ENCODE results near the gene MAP1B. TPM values are rescaled to one million over a fixed set of nuclear protein-coding genes. Genes with fewer than 3 reads are reported as not detected.

MAP1B gene
- total and polyA plus RNA-seq, 9 of the 15 experiments (the other 6 are each of a cell fraction or from before 2014, with no cell fraction given), result 5.2 to 66.1 (median 17.3) TPM

DNA sequence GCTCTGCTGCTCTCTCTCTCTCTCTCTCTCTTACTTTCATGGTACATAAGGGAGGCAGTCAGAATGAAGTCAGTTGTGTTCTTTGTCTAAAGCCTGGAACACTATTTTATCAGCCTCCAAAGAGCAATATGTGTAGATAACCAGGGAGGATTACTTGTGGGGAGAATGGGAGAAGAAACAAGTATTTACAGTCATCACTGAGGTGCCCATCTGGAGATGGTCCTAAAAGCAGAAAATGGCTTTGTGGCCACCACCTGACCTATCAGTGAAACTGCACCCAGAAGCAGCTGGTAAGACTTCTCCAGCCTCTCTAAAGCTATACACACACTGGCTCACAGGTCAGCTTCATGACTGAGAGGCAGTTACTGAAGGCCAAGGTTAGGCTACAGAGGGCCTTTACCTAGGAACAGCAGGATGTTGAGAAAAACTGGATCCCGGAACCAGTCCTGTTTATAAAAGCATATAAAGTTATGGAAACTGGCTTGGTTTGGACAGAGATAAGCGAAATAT lies 137.6 kb downstream of the MAP1B start:
- POLR2A ChIA-PET, result interaction anchor here (1.0 to 1.7 kb wide), 3 partner anchors 8 to 10 kb away, joined by 3 to 5 read pairs (median 5); no protein-coding TSS in a partner anchor
- no peak overlapping the region for H3K4me3 ChIP-seq
- intact Hi-C loops (cut with micrococcal nuclease) (loop anchor here (2.0 to 5.0 kb wide), 2 partner anchors 62 to 108 kb away; no protein-coding TSS in a partner anchor), in situ Hi-C loops (cut with MboI) (no loop called here)
- H3K4me1 ChIP-seq (replicated peaks in 1 of 2; ENCODE audit: control insufficient read depth in 2 of 2, insufficient read depth in 2 of 2, low read length in 2 of 2), result peaks cover 18 to 54% of the 10 kb centered on the region in 2 experiments
- H3K79me2 ChIP-seq (ENCODE audit: control insufficient read depth, insufficient read depth, low read length), result peaks cover 73% of the 10 kb centered on the region
- no peaks in the 10 kb centered on the region for H4K20me1 ChIP-seq (replicated peaks; ENCODE audit: control insufficient read depth, insufficient read depth, low read length)
- DNase-seq (ENCODE audit: extremely low read depth in 1 of 4, low spot score in 3 of 4) (peak; percentile 31 to 75 (median 50)), ATAC-seq (peak; percentile 92), FAIRE-seq (peak; percentile 88)
- H3K27me3 ChIP-seq (ENCODE audit: control insufficient read depth in 2 of 2, insufficient read depth in 2 of 2, low read length in 2 of 2), result no peaks in the 10 kb centered on the region
- peak overlapping the region in 1 of 2 experiments; percentile 18; a peak in 1 of 4 replicates for H3K9ac ChIP-seq (ENCODE audit: insufficient read depth in 1 of 2, low read depth in 2 of 2, low read length in 2 of 2)
- H3K9me3 ChIP-seq (replicated peaks; ENCODE audit: control insufficient read depth, insufficient read depth, low read depth, low read length), result no peaks in the 10 kb centered on the region
- no peak overlapping the region for H3K4me2 ChIP-seq (ENCODE audit: insufficient read depth, low read length)
- CTCF ChIA-PET (ENCODE audit: low intra/inter-chr PET ratio), result interaction anchor here (0.6 to 1.2 kb wide), 2 partner anchors 92 to 107 kb away, joined by 3 to 5 read pairs; no protein-coding TSS in a partner anchor
- H2AFZ ChIP-seq (ENCODE audit: low read depth, low read length), result no peak overlapping the region
- H3K9me1 ChIP-seq (ENCODE audit: control insufficient read depth, insufficient read depth, low read length), result no peaks in the 10 kb centered on the region
- peaks cover 3% of the 10 kb centered on the region; the same call in 2 of the 3 replicates for H3K36me3 ChIP-seq (ENCODE audit: control insufficient read depth, insufficient read depth, low read length)
- 72% methylated on average over 2 of the region's 2 CpGs for WGBS (ENCODE audit: insufficient coverage, low coverage, missing lambda C conversion rate)
- no TSS peak for BruUV-seq (replicated peaks)
- H3K27ac ChIP-seq (ENCODE audit: extremely low read depth, low read depth, low read length), result peak overlapping the region; percentile 36; the same call in 1 of the 3 replicates
- TF ChIP-seq CTBP1 (IDR thresholded peaks at IDR 0.05; ENCODE audit: borderline replicate concordance), result 0 out of 2 replicates have a peak, but pooled peaks have one; percentile 56
- no peak for TF ChIP-seq ZNF175 (CRISPR knock-in tag; IDR thresholded peaks at IDR 0.05; ENCODE audit: low read depth)
- TF ChIP-seq SMARCC2 (IDR thresholded peaks at IDR 0.05; ENCODE audit: low read depth), result no peak
- TF ChIP-seq, protein P1, sequence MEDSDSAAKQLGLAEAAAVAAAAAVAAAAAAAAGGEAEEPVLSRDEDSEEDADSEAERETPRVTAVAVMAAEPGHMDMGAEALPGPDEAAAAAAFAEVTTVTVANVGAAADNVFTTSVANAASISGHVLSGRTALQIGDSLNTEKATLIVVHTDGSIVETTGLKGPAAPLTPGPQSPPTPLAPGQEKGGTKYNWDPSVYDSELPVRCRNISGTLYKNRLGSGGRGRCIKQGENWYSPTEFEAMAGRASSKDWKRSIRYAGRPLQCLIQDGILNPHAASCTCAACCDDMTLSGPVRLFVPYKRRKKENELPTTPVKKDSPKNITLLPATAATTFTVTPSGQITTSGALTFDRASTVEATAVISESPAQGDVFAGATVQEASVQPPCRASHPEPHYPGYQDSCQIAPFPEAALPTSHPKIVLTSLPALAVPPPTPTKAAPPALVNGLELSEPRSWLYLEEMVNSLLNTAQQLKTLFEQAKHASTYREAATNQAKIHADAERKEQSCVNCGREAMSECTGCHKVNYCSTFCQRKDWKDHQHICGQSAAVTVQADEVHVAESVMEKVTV (CRISPR knock-in tag; IDR thresholded peaks at IDR 0.05), result peak; percentile 53
- 0 out of 4 replicates have a peak, but pooled peaks of 1 of the 2 experiments have one; percentile 34 for TF ChIP-seq MAZ (CRISPR knock-in tag; conservative IDR thresholded peaks at IDR 0.05 in 1 of 2, IDR thresholded peaks at IDR 0.05 in 1 of 2)
- TF ChIP-seq, protein P2, sequence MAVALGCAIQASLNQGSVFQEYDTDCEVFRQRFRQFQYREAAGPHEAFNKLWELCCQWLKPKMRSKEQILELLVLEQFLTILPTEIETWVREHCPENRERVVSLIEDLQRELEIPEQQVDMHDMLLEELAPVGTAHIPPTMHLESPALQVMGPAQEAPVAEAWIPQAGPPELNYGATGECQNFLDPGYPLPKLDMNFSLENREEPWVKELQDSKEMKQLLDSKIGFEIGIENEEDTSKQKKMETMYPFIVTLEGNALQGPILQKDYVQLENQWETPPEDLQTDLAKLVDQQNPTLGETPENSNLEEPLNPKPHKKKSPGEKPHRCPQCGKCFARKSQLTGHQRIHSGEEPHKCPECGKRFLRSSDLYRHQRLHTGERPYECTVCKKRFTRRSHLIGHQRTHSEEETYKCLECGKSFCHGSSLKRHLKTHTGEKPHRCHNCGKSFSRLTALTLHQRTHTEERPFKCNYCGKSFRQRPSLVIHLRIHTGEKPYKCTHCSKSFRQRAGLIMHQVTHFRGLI (CRISPR knock-in tag; IDR thresholded peaks at IDR 0.05), result 0 out of 2 replicates have a peak, but pooled peaks have one; percentile 47
- TF ChIP-seq ETS2 (tag; IDR thresholded peaks at IDR 0.05; ENCODE audit: borderline replicate concordance, poor library complexity, severe bottlenecking), result no peak
- TF ChIP-seq RAD21 (CRISPR knock-in tag; conservative IDR thresholded peaks at IDR 0.05 in 1 of 2, IDR thresholded peaks at IDR 0.05 in 1 of 2), result peak; percentile 65 to 79
- TF ChIP-seq ZNF75A (CRISPR knock-in tag; IDR thresholded peaks at IDR 0.05), result 0 out of 2 replicates have a peak, but pooled peaks have one; percentile 27
- TF ChIP-seq, protein P3, sequence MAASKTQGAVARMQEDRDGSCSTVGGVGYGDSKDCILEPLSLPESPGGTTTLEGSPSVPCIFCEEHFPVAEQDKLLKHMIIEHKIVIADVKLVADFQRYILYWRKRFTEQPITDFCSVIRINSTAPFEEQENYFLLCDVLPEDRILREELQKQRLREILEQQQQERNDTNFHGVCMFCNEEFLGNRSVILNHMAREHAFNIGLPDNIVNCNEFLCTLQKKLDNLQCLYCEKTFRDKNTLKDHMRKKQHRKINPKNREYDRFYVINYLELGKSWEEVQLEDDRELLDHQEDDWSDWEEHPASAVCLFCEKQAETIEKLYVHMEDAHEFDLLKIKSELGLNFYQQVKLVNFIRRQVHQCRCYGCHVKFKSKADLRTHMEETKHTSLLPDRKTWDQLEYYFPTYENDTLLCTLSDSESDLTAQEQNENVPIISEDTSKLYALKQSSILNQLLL (CRISPR knock-in tag; IDR thresholded peaks at IDR 0.05; ENCODE audit: borderline replicate concordance), result no peak
- TF ChIP-seq HDAC3 (IDR thresholded peaks at IDR 0.05; ENCODE audit: borderline replicate concordance, partially characterized antibody), result peak; percentile 18

Measured in K562 (cell line).